ENCODE measurements around the gene METTL26.

- no peak for TF ChIP-seq POLR2A (IDR thresholded peaks at IDR 0.05; ENCODE audit: low read depth, low read length)
- TF ChIP-seq POLR2AphosphoS5 (IDR thresholded peaks at IDR 0.05; ENCODE audit: low read depth, low read length): no peak
- no peak for TF ChIP-seq TAF1 (IDR thresholded peaks at IDR 0.05; ENCODE audit: low read depth, low read length)
- TF ChIP-seq POU2F2 (IDR thresholded peaks at IDR 0.05; ENCODE audit: low read depth, low read length): no peak
Observed at GRCh38 chr16:637081-638018, 1.2 kb upstream of the METTL26 start.

All from GM12891 (cell line).